SK-N-DZ (cell line): ENCODE measurements around the gene ARMC7.
"Not testable (repeated sequence)": the region's sequence is repeated elsewhere in the genome, so short reads cannot be mapped to it uniquely, and the experiment has no call there.

Experiments
- DNase-seq: peaks from one replicate; pipeline ENCODE4 v3.0.0-alpha.2; 2015; ENCODE audit warnings: low spot score

The ARMC7 gene

DNA sequence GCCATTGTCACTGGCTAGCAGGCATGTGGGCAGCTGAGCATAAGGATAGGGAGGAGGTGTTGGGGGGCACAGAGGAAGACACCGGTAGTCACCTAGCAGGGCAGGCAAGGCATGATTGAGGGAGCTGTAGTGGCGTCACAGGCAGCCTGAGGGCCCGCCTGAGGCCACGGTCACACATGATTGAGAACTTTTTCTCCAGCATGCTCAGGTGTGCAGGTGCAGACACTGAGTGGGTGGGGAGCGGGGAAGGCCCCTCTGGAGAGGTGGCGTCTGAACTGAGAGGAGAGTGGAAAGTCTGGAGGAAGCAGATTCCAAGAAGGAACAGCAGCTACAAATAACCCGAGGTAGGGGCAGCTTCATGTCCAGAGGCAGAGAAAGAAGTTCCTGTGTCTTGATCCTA, 10.9 kb upstream of the ARMC7 start:
- DNase-seq = no peak

GRCh38 chr17:75099881-75100595, 9.7 kb upstream of the ARMC7 start:
- DNase-seq = no peak

DNA sequence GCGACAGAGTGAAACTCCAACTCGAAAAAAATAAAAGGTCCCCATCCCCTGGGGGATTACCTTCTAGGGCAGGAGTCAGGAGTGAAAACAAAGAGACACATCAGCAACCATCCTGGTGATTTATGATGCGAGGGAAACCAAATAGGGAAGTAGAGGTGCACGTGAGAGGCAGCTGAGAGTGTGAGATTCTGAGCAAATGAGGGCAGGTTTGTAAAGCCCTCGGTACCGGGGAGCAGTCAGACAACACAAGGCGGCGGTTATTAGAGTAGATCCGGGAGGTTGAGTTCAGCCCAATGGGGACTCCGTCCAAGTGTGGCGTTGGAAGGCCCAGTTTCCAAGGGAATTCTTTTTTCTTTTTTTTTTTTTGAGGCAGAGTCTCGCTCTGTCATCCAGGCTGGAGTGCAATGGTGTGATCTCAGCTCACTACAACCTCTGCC, 7.4 kb upstream of the ARMC7 start:
- DNase-seq = no peak

GRCh38 chr17:75103601-75104554, 5.9 kb upstream of the ARMC7 start:
- DNase-seq = no peak

DNA sequence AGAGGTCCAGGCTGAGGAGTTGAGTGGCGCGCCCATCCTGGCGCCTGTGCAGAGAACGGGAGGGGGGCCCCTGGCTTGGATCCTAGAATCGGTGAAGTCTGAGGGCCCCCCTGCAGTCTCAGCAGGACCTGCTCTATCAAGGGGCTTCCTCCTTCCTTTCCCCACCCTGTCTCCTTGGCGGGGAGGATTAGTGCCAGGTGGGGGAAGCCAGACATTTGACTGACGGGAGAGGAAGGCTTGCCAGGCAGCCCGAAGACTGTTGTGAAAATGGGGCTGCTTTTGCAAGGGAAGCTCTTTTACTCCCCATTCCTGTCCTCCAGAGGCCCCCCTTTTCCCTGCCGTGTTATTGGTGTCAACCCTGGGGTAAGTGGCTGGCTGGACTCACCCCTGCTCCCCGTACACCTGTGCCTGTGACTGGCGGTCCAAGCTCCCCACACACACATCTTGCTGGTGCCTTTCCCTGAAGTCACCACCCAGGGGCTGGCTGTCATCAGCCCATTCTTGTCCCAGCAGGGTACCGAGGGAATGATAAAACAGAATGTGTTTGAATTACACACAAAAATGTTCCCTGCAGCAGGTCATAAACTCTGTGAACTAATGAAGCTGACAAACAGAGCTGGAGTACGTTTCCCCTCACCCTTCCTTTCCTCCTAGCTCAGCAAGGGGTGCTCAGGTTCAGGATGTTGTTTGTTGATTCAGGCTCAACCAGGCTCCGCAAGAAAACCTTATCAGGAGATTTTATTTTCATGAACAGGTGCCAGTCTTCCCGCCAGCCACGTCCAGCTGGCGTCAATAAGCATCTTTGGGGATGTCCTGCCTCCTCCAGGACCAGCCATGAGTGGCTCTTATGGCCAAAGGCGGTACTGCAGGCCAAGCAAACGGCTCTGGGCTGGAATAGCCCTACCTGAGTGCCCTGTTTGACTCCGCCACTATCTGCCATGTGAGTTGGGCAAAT, 4.4 kb upstream of the ARMC7 start:
- peak; percentile 80 for DNase-seq

DNA sequence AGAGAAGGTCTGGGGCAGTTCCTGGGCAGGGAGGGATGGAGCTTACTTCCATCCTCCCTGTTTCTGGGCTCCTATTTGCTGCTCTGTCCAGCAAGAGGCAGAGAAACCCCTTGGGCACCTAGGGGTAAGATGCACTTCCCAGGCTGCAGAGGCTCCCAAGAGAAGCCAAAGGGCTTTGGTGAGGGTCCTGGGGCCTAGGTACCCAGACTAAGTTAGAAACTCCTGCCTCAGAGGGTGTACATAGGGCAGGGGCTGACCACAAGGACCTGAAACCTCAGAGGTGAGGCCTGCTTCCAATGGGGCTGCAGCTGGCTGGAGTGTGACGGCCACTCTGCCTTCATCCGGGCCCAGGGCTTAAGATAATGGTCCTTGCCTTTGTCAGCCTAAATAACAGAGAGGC, 1.6 kb upstream of the ARMC7 start:
- DNase-seq = no peak

DNA sequence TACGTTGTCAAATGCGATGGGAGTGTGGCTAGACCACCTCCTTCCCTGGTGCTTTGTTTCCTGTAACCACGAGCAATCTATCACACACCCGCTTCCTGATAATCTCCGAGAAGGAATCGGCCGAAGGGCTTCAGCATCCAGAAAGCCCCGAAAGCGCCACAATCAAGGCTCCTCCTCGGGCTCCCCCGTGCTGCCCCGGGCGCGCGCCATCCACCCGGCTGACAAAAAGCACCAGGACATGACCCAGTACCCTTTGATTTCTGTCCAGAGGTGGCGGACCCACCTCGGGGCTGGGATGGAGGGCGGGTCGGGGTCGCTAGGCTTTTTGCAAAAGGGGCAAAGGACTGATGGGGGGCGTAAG, 743 bp upstream of the ARMC7 start:
- no peak for DNase-seq

- DNase-seq = no peak
These were observed 617 bp downstream of the ARMC7 start for GRCh38 chr17:75110234-75110937.

- no peak for DNase-seq
These were observed 2.1 kb downstream of the ARMC7 start for GRCh38 chr17:75111777-75112335.

DNA sequence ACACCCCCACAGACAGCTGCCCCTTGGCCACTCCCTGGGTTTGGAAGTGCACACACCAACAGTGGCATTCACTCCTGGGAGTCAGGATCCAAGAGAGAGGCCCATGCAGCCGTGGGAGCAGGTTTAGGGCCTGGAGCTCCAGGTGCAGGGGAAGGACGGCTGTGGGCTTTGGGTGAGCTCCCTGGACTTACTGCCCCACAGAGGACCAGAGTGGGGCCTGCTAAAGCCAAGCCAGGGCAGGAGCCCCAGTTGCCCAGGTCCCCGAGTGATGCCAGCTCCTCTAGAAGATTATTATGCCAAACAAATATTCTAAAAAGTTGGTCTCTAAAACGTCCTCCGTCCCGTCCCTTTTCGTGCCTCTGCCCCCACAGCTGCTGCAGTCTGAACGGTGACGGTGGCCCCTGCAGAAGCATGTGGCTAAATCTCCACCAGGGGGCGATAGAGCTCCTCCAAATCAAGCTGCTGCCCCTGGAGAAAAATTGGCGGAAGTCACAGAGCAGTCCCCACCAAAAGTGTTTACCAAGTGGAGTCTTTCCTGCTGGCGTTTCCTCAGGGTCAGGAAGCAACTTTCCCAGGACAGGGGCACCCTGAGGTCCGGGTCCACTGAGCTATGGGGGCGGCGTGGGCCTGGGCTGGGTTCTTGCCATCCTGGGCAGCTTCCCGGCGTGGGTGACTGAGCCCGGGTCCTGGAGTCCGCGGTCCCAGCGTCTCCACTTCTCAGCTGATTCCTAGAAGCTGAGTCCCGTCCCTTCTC, 4.2 kb downstream of the ARMC7 start:
- DNase-seq = peak; percentile 87

GRCh38 chr17:75114552-75115314, 5.0 kb downstream of the ARMC7 start:
- DNase-seq = no peak

GRCh38 chr17:75115555-75115954, 5.8 kb downstream of the ARMC7 start:
- no peak for DNase-seq

- DNase-seq = no peak
These were observed 7.0 kb downstream of the ARMC7 start for GRCh38 chr17:75116737-75117136.

DNA sequence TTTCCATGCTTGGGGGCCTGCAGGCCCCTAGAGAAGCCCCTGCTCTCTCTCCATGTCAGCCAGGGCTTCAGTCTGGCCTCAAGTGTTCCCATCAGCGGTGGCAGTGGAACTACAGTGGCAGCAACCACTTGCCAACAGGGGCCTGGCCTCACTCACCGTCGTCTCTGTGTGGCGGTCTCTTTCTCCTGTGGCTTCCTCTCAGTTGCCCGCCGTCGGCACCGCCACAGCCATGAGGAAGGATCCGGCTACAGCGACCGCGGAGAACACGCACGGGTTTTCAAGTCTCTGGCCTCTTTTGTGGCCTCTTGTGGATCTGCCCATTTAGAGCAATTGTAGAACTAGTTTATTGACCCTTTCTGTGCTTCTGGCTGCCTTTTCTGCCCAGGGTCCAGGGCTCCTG, 8.5 kb downstream of the ARMC7 start:
- no peak for DNase-seq

DNA sequence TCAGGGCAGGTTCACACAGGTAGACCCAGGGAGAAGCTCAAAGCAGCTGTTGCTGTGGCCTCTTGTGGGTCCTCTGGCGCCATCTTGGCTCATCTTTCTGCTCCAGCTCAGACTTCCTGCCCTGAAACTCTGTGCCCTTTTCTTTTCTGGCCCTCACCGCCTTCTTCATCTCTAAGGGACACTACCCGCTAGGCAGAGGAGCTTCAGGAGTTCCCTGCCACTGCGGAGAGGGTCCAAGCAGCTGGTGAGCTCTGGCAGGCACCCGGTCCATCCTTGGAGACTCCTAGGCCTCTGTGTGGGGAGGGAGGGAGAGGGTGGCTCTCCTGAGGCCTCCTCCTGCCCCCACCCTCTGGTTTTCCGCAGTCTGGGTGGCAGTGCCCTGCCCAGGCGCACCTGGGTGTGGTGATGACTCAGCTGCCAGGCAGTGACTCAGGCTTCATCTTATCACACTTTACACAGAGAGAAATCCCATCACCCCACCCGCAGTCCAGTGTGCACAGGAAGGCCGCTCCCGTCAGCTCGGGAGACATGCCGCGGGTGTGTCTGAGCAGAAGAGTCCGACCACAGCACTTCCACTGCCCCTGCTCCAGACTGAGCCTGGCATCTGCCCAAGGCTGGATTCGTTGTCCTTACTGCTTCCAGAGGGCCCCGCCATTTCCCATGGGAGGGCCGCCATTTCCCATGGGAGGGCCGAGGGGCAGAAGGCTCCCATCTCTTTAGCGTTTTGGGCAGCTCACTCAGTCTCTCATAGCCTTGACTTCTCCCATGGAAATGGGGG, 14.5 kb downstream of the ARMC7 start:
- no peak for DNase-seq

- DNase-seq = no peak
These were observed 15.0 kb downstream of the ARMC7 start for GRCh38 chr17:75124819-75125162.

GRCh38 chr17:75125984-75126383, 16.2 kb downstream of the ARMC7 start:
- no peak for DNase-seq

GRCh38 chr17:75126954-75127353, 17.2 kb downstream of the ARMC7 start:
- DNase-seq = no peak

DNA sequence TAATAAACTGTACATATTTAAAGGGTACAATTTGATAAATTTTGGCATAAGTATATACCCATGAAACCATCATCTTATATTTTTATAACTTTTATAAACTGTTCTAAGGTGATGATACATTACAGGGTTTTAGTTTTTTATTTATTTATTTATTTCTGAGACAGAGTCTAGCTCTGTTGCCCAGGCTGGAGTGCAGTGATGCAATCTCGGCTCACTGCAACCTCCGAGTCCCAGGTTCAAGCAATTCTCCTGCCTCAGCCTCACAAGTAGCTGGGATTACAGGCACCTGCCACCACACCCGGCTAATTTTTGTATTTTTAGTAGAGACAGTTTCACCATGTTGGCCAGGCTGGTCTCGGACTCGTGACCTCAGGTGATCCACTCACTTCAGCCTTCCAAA, 18.2 kb downstream of the ARMC7 start:
- not testable (repeated sequence) for DNase-seq
